ENCODE data around the gene PAH.

Gene PAH

GRCh38 chr12:102873077-102873476 is 44.0 kb downstream of the PAH start:
- no peak overlapping the region for H3K4me3 ChIP-seq (replicated peaks; ENCODE audit: low read depth, low read length)
- no peak for TF ChIP-seq CTCF (IDR thresholded peaks at IDR 0.05; ENCODE audit: low read length, missing control alignments)
- DNase-seq (ENCODE audit: low read depth) = no peak

- no peak for TF ChIP-seq CTCF (IDR thresholded peaks at IDR 0.05; ENCODE audit: low read length, missing control alignments)
- no peak for DNase-seq (ENCODE audit: low read depth)
- H3K4me3 ChIP-seq (replicated peaks; ENCODE audit: low read depth, low read length) = no peak overlapping the region
Measured at GRCh38 chr12:102871014-102871413, 46.0 kb downstream of the PAH start.

DNA sequence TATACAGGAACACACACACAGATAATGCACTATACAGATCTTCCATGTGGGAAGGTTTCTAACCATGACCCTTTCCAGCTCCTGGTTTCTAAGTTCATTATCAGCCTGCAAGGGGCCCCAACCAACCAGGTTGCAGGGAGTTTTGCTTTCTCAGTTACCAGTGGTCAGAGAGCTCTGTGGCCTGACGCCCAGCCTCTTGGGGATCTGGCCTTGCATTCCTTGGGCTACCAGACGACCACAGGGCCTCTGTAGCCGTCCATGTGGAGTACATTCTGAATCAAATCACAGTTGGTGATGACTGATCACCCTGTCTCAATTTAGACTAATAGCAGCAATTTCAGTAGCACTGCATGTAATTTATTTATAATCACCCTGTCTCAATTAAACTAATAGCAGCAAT is 47.5 kb downstream of the PAH start:
- TF ChIP-seq CTCF (IDR thresholded peaks at IDR 0.05; ENCODE audit: low read length, missing control alignments) = no peak
- DNase-seq (ENCODE audit: low read depth) = no peak
- no peak overlapping the region for H3K4me3 ChIP-seq (replicated peaks; ENCODE audit: low read depth, low read length)

- DNase-seq (ENCODE audit: low read depth) = no peak
- H3K4me3 ChIP-seq (replicated peaks; ENCODE audit: low read depth, low read length) = no peak overlapping the region
- no peak for TF ChIP-seq CTCF (IDR thresholded peaks at IDR 0.05; ENCODE audit: low read length, missing control alignments)
Measured at GRCh38 chr12:102865821-102866615, 51.0 kb downstream of the PAH start.

DNA sequence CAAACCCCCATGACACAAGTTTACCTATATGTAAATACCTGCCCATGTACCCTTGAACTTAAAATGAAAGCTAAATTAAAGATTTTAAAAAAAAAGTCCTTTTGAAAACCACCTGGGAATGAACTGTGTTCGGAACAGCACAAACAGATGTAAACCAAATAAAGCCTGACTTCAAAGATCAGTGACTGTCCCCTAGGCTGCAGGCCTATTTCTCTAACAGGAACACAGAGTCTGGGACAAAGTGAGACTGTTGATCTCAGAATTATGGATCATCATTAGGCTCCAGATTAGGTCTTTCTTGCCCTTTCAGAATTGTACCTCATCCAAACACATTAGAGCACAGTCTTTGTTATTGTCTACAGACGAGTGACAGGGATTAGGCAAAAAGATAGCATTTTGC is 54.6 kb downstream of the PAH start:
- H3K4me3 ChIP-seq (replicated peaks; ENCODE audit: low read depth, low read length) = no peak overlapping the region
- no peak for DNase-seq (ENCODE audit: low read depth)
- TF ChIP-seq CTCF (IDR thresholded peaks at IDR 0.05; ENCODE audit: low read length, missing control alignments) = no peak

GRCh38 chr12:102851246-102851645 is 65.8 kb downstream of the PAH start:
- no peak for DNase-seq (ENCODE audit: low read depth)
- no peak overlapping the region for H3K4me3 ChIP-seq (replicated peaks; ENCODE audit: low read depth, low read length)
- no peak for TF ChIP-seq CTCF (IDR thresholded peaks at IDR 0.05; ENCODE audit: low read length, missing control alignments)
